Hepatocyte (in vitro differentiated cells): ENCODE data around the gene HID1. TPM values are rescaled to one million over a fixed set of nuclear protein-coding genes. Genes with fewer than 3 reads are reported as not detected.

Source experiments
- DNase-seq: peaks from one replicate; pipeline ENCODE4 v3.0.0-alpha.2; 2016; ENCODE audit warnings: low spot score
- H2AFZ ChIP-seq: fragments of 200-600 bp; sonication (generic); 2 replicates; pipeline ENCODE4 v1.6.0; 2016; ENCODE audit warnings: antibody characterized with exemption, mild to moderate bottlenecking
- H3K27ac ChIP-seq: fragments of 200-600 bp; sonication (generic); 2 replicates; pipeline ENCODE4 v1.5.1; 2016; ENCODE audit warnings: mild to moderate bottlenecking
- H3K27me3 ChIP-seq: fragments of 200-600 bp; sonication (generic); 2 replicates; pipeline ENCODE4 v1.6.1; 2016
- H3K36me3 ChIP-seq: fragments of 200-600 bp; sonication (generic); replicated peaks from 2 replicates; pipeline ENCODE4 v1.5.1; 2016; ENCODE audit warnings: low read depth; ENCODE audit not compliant: insufficient read depth
- H3K4me1 ChIP-seq: fragments of 200-600 bp; sonication (generic); 2 replicates; pipeline ENCODE4 v1.5.1; 2016; ENCODE audit warnings: mild to moderate bottlenecking, moderate library complexity; ENCODE audit not compliant: insufficient read depth
- H3K4me2 ChIP-seq: fragments of 200-600 bp; sonication (generic); 2 replicates; pipeline ENCODE4 v1.6.0; 2016
- H3K4me3 ChIP-seq: fragments of 200-600 bp; sonication (generic); 2 replicates; pipeline ENCODE4 v1.5.1; 2016; ENCODE audit warnings: mild to moderate bottlenecking
- H3K79me2 ChIP-seq: fragments of 200-600 bp; sonication (generic); 2 replicates; pipeline ENCODE4 v1.6.0; 2017; ENCODE audit warnings: mild to moderate bottlenecking
- H3K9me2 ChIP-seq: fragments of 200-600 bp; sonication (generic); replicated peaks from 2 replicates; pipeline ENCODE4 v1.6.0; 2017; ENCODE audit warnings: mild to moderate bottlenecking; ENCODE audit not compliant: insufficient read depth
- H3K9me3 ChIP-seq: fragments of 200-600 bp; sonication (generic); 2 replicates; pipeline ENCODE4 v1.5.1; 2016; ENCODE audit warnings: low read depth, mild to moderate bottlenecking
- H4K20me1 ChIP-seq: fragments of 200-600 bp; sonication (generic); 2 replicates; pipeline ENCODE4 v1.6.0; 2016; ENCODE audit warnings: mild to moderate bottlenecking; ENCODE audit not compliant: insufficient read depth, poor library complexity, severe bottlenecking
- CTCF ChIP-seq: fragments of 200-600 bp; sonication (generic); IDR thresholded peaks from 2 replicates; pipeline ENCODE4 v1.5.1; 2016; ENCODE audit warnings: antibody characterized with exemption, mild to moderate bottlenecking; ENCODE audit not compliant: poor library complexity
- EZH2 ChIP-seq: fragments of 200-600 bp; sonication (generic); IDR thresholded peaks from 2 replicates; pipeline ENCODE4 v1.6.1; 2016; ENCODE audit warnings: antibody characterized with exemption, mild to moderate bottlenecking, borderline replicate concordance
- EZH2phosphoT487 ChIP-seq: fragments of 200-600 bp; sonication (generic); IDR thresholded peaks from one replicate; pipeline ENCODE4 v1.6.1; 2018; ENCODE audit warnings: antibody characterized with exemption, mild to moderate bottlenecking, low read depth, moderate library complexity; ENCODE audit not compliant: unreplicated experiment, severe bottlenecking
- WGBS: methylation state at CpG from one replicate; pipeline ENCODE4 v1.1.6; 2016; ENCODE audit warnings: low lambda C conversion rate; ENCODE audit errors: missing lambda C conversion rate; 5-methylcytosine and 5-hydroxymethylcytosine counted together
- polyA plus RNA-seq: library from polyadenylated mRNA; unstranded; fragments of >200 nt; fragmentation: Nextera tagmentation; extraction: Ambion mirVana; gene quantifications from 2 replicates; pipeline ENCODE4 v1.2.1, GENCODE V29; 2016
- total RNA-seq: library from RNA; depleted of rRNA; stranded (reverse); fragments of >200 nt; gene quantifications from 2 replicates; pipeline ENCODE4 v1.2.3, GENCODE V29; 2014

HID1 gene
- total and polyA plus RNA-seq, 2 experiments from 2014 or later = 15.3 to 43.4 TPM

- peak within 1 kb of the TSS; percentile 52 for H3K4me3 ChIP-seq
- H3K27ac ChIP-seq = no peak within 1 kb of the TSS
- no peaks in the 10 kb centered on the region for H3K36me3 ChIP-seq
- H3K9me3 ChIP-seq = no peaks in the 10 kb centered on the region
- DNase-seq = peak; percentile 16
- H3K79me2 ChIP-seq = no peaks in the 10 kb centered on the region
- H2AFZ ChIP-seq = peak within 1 kb of the TSS; percentile 74
- TF ChIP-seq EZH2 (peak; percentile 27), CTCF (no peak), EZH2phosphoT487 (no peak)
- 11% methylated on average over 47 of the region's 54 CpGs for WGBS
- H3K9me2 ChIP-seq = no peaks in the 10 kb centered on the region
- peaks cover 20% of the 10 kb centered on the region for H3K4me1 ChIP-seq
- peak within 1 kb of the TSS; percentile 100 for H3K4me2 ChIP-seq
- peaks cover 60% of the 10 kb centered on the region for H3K27me3 ChIP-seq
- H4K20me1 ChIP-seq = no peaks in the 10 kb centered on the region
Observed at GRCh38 chr17:74924250-74924948, 48.2 kb downstream of the HID1 start, which contains the start of gene OTOP2. TSS of gene OTOP2 (plus strand) at chr17:74924273. CDS start at chr17:74924633, 360 bp downstream.

GRCh38 chr17:74923538-74924249 is 48.9 kb downstream of the HID1 start:
- H3K4me3 ChIP-seq = peak overlapping the region; percentile 52
- H3K27ac ChIP-seq = no peak overlapping the region
- no peaks in the 10 kb centered on the region for H3K79me2 ChIP-seq
- peak overlapping the region; percentile 100 for H3K4me2 ChIP-seq
- H3K36me3 ChIP-seq = no peaks in the 10 kb centered on the region
- 12% methylated on average over 22 of the region's 59 CpGs for WGBS
- H3K9me3 ChIP-seq = no peaks in the 10 kb centered on the region
- H3K9me2 ChIP-seq = no peaks in the 10 kb centered on the region
- peaks cover 20% of the 10 kb centered on the region for H3K4me1 ChIP-seq
- peak; percentile 81 for DNase-seq
- peaks cover 56% of the 10 kb centered on the region for H3K27me3 ChIP-seq
- peak; percentile 90 for TF ChIP-seq CTCF
- TF ChIP-seq EZH2 = no peak
- TF ChIP-seq EZH2phosphoT487 = peak; percentile 30
- H4K20me1 ChIP-seq = no peaks in the 10 kb centered on the region
- peak overlapping the region; percentile 74 for H2AFZ ChIP-seq

GRCh38 chr17:74922694-74923537 is 49.6 kb downstream of the HID1 start, which contains the start of gene USH1G:
TSS of gene USH1G (minus strand) at chr17:74923255. CDS start at chr17:74923073, 182 bp downstream.
- 14% methylated on average over 34 of the region's 57 CpGs for WGBS
- Histone ChIP-seq H3K27ac (no peak within 1 kb of the TSS), H3K4me1 (peaks cover 20% of the 10 kb centered on the region), H3K4me3 (peak within 1 kb of the TSS; percentile 52), H4K20me1 (no peaks in the 10 kb centered on the region), H3K79me2 (no peaks in the 10 kb centered on the region), H2AFZ (peak within 1 kb of the TSS; percentile 74), H3K36me3 (no peaks in the 10 kb centered on the region), H3K4me2 (peak within 1 kb of the TSS; percentile 100), H3K9me2 (no peaks in the 10 kb centered on the region), H3K9me3 (no peaks in the 10 kb centered on the region), H3K27me3 (peaks cover 53% of the 10 kb centered on the region)
- DNase-seq = peak; percentile 32
- no peak for TF ChIP-seq EZH2phosphoT487
- TF ChIP-seq CTCF = no peak
- TF ChIP-seq EZH2 = no peak
